CD4-positive, alpha-beta T cell treated with Interleukin-10 for 1 hour (primary cell): ENCODE data around the gene RNF19B.

Experiments
- DNase-seq: peaks from one replicate; pipeline ENCODE4 v3.0.0-alpha.2; 2020

RNF19B gene

GRCh38 chr1:32900956-32901822 is 63.4 kb downstream of the RNF19B start, which contains the start of gene TMEM54:
Gene TMEM54, minus strand, starts transcription at chr1:32901389. Its CDS starts 151 bp downstream, at chr1:32901238.
- no peak for DNase-seq

DNA sequence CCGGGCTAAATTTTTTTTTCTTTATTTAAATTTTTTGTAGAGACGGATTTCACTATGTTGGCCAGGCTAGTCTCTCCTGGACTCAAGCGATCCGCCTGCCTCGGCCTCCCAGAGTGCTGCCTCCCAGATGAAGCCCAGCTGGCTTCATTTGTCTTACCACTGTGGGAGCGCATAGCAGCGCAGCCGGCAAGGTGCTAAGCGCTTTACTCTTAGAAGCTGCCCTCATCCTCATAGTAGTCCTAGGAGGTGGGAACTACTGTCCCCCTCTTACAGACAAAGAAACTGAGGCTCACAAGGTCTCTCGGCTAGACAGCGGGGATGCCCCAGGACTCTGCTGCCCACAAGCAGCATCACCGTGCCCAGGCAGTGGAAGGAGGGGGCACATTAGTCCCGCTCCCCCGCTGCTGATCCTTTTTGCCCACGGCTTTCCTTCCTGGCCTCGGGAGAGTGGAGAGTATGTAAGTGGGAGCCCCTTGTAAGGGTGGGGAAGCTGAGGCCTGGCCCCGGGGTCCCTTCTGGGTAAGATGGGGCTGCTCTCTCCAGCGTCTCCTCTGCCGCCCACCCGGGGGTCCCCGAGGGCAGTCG is 64.1 kb downstream of the RNF19B start:
- DNase-seq = no peak

DNA sequence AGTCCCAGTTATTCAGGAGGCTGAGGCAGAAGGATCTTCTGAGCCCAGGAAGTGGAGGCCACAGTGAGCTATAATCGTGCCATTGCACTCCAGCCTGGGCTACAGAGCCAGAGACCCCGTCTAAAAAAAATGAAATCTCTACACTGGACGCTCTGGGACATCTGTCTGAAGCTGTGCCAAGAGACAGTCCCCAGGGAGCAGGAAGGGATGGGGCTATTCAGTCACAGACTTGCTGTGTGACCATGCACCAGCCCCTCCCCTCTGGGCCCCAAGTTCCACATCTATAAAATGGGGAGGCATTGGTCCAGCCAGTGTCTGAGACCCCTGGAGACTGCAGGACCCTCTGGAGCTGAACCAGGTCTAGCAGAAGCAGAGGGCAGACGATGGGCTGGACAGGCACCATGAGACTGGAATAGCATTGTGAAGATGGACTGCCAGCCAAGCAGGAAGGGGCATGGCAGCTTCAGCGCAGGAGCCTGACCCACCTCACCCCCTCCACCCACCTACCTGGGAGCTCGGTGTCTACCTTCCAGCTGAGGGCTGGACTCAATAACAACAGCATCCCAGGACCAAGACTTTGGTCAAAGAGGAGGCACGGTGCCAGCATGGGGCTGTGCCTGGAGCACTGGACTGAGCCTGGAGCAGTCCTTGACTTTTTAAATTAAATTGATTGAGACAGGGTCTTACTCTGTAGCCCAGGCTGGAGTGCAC is 64.9 kb downstream of the RNF19B start:
- DNase-seq = no peak

DNA sequence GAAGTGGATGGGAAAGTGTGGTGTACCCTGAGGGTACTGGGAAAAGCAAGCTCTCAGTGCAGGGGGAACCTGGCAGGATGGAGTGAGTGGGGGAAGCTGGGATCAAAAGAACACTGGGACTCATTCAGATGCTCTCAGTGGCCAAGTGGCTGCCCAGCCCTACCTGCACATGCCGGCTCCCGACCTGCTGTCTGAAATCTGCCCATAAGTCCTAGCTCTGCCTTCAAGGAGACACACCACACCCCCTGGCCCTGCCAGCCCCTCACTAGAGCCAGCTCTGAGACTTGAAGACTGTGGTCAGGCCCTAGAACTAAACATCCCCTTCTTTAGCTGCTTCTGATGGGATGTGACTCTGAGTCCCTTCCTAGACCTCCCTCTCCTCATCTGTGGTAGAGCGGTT is 65.7 kb downstream of the RNF19B start:
- DNase-seq = no peak

- DNase-seq = no peak
These were observed 66.6 kb downstream of the RNF19B start for GRCh38 chr1:32898056-32898455.

- DNase-seq = no peak
These were observed 67.2 kb downstream of the RNF19B start for GRCh38 chr1:32897082-32898049.

DNA sequence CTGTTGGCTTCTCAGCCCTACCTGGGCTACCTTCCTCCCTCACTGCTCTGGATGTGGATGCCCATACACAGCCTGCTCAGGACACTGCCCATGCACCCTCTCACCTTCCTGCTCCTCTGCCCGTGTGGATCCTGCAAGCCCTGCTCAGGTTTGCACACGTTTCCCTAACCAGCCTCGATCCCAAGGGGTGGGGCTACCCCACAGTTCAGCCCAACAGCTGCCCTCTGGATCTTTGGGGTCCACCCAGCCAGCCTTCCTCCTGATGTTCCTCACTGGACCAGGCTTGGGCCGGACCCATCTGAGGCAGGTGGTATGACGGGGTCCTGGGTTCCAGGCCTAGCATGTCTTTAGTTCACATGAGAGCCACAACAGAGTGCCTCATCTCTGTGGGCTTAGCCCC is 68.2 kb downstream of the RNF19B start:
- no peak for DNase-seq

DNA sequence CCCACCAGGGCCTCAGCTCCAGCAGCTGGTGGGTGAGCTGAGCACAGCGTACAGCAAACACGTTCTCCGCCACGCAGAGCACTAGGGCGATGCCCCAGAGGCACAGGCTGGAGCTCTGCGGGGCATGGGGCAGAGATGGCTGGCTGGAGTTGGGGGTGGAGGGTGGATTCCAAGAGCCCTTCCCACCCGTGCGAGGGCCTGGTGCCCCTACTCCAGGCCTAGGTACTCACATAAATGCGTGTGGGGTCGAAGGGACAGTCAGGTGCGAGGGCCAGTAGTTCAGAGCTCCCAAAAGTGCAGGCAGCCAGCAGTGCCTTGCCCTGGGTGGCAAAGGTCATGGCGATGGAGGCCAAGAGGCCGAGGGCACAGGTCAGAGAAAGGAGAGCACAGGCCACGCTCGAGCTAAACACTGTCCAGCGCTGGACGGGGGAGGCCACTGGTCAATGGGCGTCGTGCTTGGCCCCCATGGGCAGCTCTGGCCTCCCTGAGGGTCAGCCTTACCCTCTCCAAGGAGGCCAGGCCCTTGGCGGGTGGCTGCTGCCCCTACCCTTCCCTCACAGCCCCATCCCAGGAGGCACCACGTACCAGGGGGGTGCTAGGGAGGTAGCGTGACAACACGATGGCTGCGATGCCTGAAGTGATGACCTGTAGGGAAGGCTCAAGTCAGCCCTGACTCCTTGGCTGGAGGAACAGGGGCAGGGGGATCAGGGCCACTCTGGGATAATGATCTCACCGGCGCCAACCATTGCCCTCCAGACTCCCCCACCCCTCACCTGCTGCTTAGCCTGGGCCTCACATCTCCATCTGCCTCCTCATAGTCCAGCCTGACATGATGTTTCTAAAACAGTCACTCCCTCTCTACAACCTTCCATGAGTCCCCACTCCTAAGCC is 69.0 kb downstream of the RNF19B start:
- no peak for DNase-seq

DNA sequence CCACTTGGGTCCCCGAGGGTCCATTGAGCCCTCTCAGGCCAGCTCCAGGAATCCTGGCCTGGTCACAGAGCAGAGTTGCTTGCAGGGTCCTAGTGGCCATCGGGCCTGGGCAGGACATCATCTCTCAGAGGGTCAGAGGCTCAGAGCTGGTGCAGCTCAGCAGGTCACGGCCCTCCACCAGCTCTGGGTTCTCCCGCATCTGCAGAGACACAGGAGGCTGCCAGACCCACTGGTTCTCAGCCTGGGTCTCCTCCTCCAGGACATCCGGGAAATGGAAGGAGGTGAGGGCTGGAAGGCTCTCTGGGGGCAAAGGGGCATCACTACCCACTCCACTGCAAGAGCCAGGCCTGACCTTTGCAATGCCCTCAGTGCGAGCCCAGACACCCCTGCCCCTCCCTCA is 69.9 kb downstream of the RNF19B start:
- no peak for DNase-seq

- no peak for DNase-seq
These were observed 70.5 kb downstream of the RNF19B start for GRCh38 chr1:32894019-32894600.

DNA sequence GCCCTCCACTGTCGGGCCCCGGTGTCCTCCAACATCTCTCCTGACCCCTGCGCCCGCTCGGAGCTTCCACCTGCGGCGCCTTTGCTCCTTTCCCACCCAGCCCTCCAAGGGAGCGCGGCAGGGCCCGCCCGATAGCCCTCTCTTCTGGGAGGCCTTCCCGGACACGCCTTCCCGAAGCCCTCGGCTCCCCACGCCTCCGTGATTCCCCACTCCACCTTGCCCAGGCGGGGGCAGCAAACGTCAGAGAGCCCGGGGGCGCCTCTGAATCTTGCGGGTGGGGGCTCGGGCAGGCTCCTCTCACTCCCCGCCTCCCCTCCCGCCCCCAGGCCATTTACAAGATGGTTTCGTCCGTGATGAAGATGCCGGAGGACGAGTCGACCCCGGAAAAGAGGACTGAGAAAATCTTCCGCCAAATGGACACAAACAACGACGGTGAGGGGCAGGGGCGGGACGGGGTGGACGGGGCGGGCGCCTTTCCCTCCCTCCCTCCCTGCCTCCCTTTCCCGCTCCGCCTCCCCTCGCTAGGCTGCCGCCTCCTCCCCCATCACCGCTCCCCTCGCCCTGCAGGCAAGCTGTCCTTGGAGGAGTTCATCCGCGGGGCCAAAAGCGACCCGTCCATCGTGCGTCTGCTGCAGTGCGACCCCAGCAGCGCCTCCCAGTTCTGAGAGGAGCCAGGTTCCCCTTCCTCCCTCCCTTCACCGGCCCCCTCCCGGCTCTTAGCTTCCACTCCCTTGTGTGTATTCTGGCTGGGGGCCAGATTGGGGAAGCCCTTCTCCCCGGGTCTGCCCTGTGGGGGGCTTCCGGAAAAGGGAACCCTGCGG is 71.2 kb downstream of the RNF19B start:
- DNase-seq = no peak

GRCh38 chr1:32892368-32893197 is 72.0 kb downstream of the RNF19B start:
- DNase-seq = peak; percentile 29

DNA sequence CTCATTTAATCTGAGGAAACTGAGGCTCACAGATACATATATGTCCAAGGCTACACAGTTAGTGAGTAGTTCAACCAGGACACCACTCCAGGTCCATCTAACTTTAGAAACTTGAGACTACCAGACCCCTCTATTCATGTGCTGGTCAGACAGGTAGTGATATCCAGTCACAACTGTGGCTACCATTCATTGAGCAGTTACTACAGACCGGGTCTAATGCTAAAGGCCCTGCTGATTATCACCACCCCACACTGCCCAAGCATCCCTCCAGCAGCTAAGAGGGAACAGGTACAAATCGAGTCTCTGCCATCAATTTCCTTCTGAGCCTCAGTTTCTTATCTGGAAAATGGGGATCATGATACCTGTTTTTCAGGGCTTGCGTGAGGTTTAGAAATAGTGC is 73.0 kb downstream of the RNF19B start:
- no peak for DNase-seq

GRCh38 chr1:32891241-32891570 is 73.4 kb downstream of the RNF19B start:
- DNase-seq = no peak

GRCh38 chr1:32890516-32891240 is 73.9 kb downstream of the RNF19B start:
- no peak for DNase-seq

DNA sequence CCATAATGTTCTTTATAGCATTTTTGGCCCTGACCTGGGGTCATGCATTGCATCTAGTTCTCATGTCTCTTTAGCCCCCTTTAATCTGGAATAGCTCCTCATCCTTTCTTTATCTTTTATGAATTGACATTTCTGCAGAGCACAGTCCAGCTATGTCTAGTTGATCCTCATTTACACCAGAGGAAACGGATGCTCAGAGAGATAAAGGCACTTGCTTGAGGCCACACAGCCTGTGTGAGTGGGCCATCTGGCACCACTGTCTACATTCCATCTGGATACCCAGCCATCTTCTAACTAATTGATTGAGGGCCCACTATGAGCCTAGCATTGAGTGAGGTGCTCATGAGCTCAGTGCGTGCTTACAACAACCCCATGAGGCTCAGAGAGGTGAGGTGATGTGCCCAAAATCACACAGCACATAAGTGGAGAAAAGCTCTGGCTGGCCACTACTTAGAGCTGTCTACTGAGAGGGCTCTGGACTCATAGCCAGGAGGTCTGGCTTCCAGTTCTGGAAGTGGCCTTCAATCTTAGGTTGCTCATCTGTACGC is 74.8 kb downstream of the RNF19B start:
- DNase-seq = no peak

DNA sequence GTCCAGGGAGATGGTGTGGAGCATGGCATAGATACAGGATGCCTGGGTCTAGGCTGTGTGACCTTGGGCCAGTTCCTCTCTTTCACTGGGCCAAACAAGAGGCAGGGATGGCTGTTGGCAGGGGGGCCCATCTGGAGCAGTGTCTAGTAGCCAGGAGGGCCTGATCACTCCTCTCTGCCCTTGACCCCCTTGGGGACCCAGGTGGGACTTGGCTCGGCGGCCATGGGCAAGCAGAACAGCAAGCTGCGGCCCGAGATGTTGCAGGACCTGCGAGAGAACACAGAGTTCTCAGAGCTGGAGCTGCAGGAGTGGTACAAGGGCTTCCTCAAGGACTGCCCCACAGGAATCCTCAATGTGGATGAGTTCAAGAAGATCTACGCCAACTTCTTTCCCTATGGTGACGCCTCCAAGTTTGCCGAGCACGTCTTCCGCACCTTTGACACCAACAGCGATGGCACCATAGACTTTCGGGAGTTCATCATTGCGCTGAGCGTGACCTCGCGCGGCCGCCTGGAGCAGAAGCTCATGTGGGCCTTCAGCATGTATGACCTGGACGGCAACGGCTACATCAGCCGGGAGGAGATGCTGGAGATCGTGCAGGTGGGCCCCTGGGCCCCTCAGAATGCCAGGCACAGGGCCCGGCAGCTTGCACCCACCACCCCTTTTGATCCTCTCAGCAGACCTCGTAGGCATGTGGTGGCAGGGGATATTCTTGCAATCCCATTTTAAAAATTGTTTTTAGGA is 75.8 kb downstream of the RNF19B start:
- DNase-seq = no peak

DNA sequence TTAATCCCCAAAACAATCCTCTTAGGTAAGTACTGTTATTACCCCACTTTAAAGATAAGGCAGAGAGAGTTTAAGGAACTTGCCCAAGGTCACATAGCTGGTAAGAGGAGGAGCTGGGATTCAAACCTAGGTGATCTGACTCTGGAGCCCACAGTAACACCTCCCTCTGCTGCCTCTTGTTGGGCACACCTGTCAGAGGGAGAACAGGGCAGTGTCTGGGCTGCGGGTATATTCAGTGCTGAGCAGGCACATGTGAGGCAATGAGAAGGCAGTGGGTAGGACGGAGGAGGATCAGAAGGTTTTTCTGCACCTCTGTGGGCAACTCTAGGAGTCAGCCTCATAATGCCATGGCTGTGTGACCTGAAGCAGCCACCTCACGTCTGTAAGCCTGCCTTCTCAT is 76.5 kb downstream of the RNF19B start:
- no peak for DNase-seq
